ENCODE data around the gene OPHN1. TPM values are rescaled to one million over a fixed set of nuclear protein-coding genes. Genes with fewer than 3 reads are reported as not detected.

OPHN1 gene
- total and polyA plus RNA-seq, 2 experiments from 2014 or later: 2.2 to 3.8 TPM

DNA sequence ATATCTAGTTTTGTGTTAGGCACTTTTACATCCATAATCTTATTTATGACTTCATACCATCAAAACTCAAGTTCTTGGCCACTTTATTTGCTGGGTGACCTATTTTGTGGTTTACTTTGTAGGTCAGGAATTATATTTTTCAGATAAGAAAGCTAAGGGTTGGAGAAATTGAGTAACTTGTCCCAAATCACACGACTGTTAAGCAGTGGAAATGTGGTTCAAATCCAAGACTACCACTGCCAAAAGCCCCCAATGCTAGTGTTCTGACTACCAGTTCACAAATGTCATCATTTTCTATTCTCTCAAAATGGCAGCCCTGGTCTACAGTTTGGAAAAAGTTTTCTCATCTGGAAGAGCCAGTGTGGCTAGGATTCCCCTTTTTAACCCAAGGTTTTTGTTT, 74.6 kb downstream of the OPHN1 start:
- H3K27ac ChIP-seq (ENCODE audit: low read depth): no peak overlapping the region
- Mint-ChIP-seq H3K36me3 (ENCODE audit: low read depth) (no peaks in the 10 kb centered on the region), H3K27ac (no peak overlapping the region), H3K4me3 (no peak overlapping the region), H3K27me3 (ENCODE audit: insufficient read depth, low read depth, poor library complexity) (no peaks in the 10 kb centered on the region), H3K4me1 (peaks cover 8% of the 10 kb centered on the region), H3K9me3 (no peaks in the 10 kb centered on the region; the same call in 2 of the 3 replicates)
- no peaks in the 10 kb centered on the region for H3K9me2 ChIP-seq (ENCODE audit: insufficient read depth)
- no peaks in the 10 kb centered on the region for H3K79me2 ChIP-seq (replicated peaks; ENCODE audit: insufficient read depth)
- no peak overlapping the region for H3K4me3 ChIP-seq
- DNase-seq (ENCODE audit: low spot score) (no peak), ATAC-seq (no peak)
- no peaks in the 10 kb centered on the region for H3K27me3 ChIP-seq (ENCODE audit: insufficient read depth)
- H3K36me3 ChIP-seq (ENCODE audit: insufficient read depth): no peaks in the 10 kb centered on the region
- TF ChIP-seq ZNF114 (CRISPR knock-in tag; IDR thresholded peaks at IDR 0.05): no peak
- TF ChIP-seq CREB1 (CRISPR knock-in tag; IDR thresholded peaks at IDR 0.05; ENCODE audit: low read depth): no peak
- TF ChIP-seq STAT1 (IDR thresholded peaks at IDR 0.05; ENCODE audit: unreplicated experiment): no peak
- TF ChIP-seq, protein P1, sequence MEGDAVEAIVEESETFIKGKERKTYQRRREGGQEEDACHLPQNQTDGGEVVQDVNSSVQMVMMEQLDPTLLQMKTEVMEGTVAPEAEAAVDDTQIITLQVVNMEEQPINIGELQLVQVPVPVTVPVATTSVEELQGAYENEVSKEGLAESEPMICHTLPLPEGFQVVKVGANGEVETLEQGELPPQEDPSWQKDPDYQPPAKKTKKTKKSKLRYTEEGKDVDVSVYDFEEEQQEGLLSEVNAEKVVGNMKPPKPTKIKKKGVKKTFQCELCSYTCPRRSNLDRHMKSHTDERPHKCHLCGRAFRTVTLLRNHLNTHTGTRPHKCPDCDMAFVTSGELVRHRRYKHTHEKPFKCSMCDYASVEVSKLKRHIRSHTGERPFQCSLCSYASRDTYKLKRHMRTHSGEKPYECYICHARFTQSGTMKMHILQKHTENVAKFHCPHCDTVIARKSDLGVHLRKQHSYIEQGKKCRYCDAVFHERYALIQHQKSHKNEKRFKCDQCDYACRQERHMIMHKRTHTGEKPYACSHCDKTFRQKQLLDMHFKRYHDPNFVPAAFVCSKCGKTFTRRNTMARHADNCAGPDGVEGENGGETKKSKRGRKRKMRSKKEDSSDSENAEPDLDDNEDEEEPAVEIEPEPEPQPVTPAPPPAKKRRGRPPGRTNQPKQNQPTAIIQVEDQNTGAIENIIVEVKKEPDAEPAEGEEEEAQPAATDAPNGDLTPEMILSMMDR (conservative IDR thresholded peaks at IDR 0.05; ENCODE audit: low read depth in 2 of 2): no peak
- TF ChIP-seq JUNB (IDR thresholded peaks at IDR 0.05; ENCODE audit: unreplicated experiment): no peak
- TF ChIP-seq, protein P2, sequence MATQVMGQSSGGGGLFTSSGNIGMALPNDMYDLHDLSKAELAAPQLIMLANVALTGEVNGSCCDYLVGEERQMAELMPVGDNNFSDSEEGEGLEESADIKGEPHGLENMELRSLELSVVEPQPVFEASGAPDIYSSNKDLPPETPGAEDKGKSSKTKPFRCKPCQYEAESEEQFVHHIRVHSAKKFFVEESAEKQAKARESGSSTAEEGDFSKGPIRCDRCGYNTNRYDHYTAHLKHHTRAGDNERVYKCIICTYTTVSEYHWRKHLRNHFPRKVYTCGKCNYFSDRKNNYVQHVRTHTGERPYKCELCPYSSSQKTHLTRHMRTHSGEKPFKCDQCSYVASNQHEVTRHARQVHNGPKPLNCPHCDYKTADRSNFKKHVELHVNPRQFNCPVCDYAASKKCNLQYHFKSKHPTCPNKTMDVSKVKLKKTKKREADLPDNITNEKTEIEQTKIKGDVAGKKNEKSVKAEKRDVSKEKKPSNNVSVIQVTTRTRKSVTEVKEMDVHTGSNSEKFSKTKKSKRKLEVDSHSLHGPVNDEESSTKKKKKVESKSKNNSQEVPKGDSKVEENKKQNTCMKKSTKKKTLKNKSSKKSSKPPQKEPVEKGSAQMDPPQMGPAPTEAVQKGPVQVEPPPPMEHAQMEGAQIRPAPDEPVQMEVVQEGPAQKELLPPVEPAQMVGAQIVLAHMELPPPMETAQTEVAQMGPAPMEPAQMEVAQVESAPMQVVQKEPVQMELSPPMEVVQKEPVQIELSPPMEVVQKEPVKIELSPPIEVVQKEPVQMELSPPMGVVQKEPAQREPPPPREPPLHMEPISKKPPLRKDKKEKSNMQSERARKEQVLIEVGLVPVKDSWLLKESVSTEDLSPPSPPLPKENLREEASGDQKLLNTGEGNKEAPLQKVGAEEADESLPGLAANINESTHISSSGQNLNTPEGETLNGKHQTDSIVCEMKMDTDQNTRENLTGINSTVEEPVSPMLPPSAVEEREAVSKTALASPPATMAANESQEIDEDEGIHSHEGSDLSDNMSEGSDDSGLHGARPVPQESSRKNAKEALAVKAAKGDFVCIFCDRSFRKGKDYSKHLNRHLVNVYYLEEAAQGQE (IDR thresholded peaks at IDR 0.05; ENCODE audit: unreplicated experiment): no peak
- TF ChIP-seq POLR2AphosphoS5 (IDR thresholded peaks at IDR 0.05; ENCODE audit: low read depth): no peak
- TF ChIP-seq ZNF462 (CRISPR knock-in tag; IDR thresholded peaks at IDR 0.05): no peak
- TF ChIP-seq EZH2phosphoT487 (IDR thresholded peaks at IDR 0.05; ENCODE audit: unreplicated experiment): no peak
- TF ChIP-seq, protein P3, sequence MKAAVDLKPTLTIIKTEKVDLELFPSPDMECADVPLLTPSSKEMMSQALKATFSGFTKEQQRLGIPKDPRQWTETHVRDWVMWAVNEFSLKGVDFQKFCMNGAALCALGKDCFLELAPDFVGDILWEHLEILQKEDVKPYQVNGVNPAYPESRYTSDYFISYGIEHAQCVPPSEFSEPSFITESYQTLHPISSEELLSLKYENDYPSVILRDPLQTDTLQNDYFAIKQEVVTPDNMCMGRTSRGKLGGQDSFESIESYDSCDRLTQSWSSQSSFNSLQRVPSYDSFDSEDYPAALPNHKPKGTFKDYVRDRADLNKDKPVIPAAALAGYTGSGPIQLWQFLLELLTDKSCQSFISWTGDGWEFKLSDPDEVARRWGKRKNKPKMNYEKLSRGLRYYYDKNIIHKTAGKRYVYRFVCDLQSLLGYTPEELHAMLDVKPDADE (IDR thresholded peaks at IDR 0.05): no peak
- TF ChIP-seq NANOG (IDR thresholded peaks at IDR 0.05; ENCODE audit: borderline replicate concordance): no peak
- no peak for TF ChIP-seq ZNF331 (CRISPR knock-in tag; IDR thresholded peaks at IDR 0.05; ENCODE audit: low read depth)
- no peak for TF ChIP-seq EZH2 (IDR thresholded peaks at IDR 0.05; ENCODE audit: low read depth, unreplicated experiment)
- H3K4me2 ChIP-seq: no peak overlapping the region
- H3F3A ChIP-seq (replicated peaks; ENCODE audit: low read depth): no peaks in the 10 kb centered on the region
- no peaks in the 10 kb centered on the region for H4K20me1 ChIP-seq (replicated peaks; ENCODE audit: insufficient read depth)
- H3K4me1 ChIP-seq (ENCODE audit: insufficient read depth): no peaks in the 10 kb centered on the region; the same call in 1 of the 2 replicates
- no peak overlapping the region for H2AFZ ChIP-seq
